Fibroblast of the aortic adventitia (primary cell): ENCODE measurements around the gene SMIM1. TPM values are rescaled to one million over a fixed set of nuclear protein-coding genes. Genes with fewer than 3 reads are reported as not detected.

Source experiments
- DNase-seq: peaks from one replicate; pipeline ENCODE4 v3.0.0-alpha.2; 2010; ENCODE audit warnings: low read depth
- H3K4me3 ChIP-seq: 2 replicates; pipeline ENCODE4 v1.5.1; 2011; ENCODE audit warnings: low read depth, mild to moderate bottlenecking, control low read depth, low read length, moderate library complexity
- total RNA-seq: library from RNA; depleted of rRNA; stranded (reverse); fragments of >200 nt; gene quantifications from 2 replicates; pipeline ENCODE4 v1.2.3, GENCODE V29; 2012; ENCODE audit warnings: low replicate concordance
- TF ChIP-seq, protein P1 (sequence below): IDR thresholded peaks from 2 replicates; pipeline ENCODE4 v1.5.1; 2011; ENCODE audit warnings: mild to moderate bottlenecking, low read length, control low read depth, inconsistent platforms; ENCODE audit not compliant: insufficient read depth

SMIM1 gene
- total RNA-seq, 1 donor, result not detected

DNA sequence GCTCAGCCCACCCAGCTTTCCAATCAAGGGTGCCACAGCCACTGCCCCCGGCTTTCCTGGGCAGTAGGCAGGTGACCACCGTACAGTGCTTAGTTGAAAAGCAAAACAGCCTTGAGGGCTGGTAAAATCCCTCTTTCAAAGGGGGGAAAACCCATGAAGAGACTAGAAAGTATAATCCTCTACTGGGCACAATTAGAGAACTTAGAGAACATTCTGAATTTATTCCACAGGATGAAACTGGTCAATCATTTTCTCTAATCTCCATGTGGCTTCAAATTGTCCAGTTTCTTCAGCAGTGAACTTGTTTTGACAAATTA lies 39.0 kb downstream of the SMIM1 start:
- no peak for DNase-seq
- TF ChIP-seq, protein P1, sequence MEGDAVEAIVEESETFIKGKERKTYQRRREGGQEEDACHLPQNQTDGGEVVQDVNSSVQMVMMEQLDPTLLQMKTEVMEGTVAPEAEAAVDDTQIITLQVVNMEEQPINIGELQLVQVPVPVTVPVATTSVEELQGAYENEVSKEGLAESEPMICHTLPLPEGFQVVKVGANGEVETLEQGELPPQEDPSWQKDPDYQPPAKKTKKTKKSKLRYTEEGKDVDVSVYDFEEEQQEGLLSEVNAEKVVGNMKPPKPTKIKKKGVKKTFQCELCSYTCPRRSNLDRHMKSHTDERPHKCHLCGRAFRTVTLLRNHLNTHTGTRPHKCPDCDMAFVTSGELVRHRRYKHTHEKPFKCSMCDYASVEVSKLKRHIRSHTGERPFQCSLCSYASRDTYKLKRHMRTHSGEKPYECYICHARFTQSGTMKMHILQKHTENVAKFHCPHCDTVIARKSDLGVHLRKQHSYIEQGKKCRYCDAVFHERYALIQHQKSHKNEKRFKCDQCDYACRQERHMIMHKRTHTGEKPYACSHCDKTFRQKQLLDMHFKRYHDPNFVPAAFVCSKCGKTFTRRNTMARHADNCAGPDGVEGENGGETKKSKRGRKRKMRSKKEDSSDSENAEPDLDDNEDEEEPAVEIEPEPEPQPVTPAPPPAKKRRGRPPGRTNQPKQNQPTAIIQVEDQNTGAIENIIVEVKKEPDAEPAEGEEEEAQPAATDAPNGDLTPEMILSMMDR, result no peak
- no peak overlapping the region for H3K4me3 ChIP-seq

DNA sequence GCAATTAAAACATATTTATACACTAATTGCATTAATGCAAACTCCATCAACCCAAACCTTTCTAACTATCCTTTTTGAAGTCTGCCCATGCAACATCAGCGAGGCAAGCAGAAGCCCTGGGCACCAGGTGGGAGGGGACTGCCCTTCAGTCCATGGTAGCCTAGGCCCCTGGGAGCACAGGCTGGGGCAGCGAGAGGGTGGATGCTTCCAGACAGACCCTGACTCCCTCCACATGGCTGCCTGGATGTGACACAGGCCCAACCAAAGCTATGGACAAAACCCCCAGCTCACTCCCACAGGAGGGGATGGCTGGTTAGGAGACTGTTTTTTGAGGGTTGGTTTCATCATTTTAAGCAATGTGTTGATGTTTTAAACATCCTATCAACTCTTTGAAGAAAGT lies 41.5 kb downstream of the SMIM1 start:
- DNase-seq, result no peak
- TF ChIP-seq, protein P1, result no peak
- no peak overlapping the region for H3K4me3 ChIP-seq

DNA sequence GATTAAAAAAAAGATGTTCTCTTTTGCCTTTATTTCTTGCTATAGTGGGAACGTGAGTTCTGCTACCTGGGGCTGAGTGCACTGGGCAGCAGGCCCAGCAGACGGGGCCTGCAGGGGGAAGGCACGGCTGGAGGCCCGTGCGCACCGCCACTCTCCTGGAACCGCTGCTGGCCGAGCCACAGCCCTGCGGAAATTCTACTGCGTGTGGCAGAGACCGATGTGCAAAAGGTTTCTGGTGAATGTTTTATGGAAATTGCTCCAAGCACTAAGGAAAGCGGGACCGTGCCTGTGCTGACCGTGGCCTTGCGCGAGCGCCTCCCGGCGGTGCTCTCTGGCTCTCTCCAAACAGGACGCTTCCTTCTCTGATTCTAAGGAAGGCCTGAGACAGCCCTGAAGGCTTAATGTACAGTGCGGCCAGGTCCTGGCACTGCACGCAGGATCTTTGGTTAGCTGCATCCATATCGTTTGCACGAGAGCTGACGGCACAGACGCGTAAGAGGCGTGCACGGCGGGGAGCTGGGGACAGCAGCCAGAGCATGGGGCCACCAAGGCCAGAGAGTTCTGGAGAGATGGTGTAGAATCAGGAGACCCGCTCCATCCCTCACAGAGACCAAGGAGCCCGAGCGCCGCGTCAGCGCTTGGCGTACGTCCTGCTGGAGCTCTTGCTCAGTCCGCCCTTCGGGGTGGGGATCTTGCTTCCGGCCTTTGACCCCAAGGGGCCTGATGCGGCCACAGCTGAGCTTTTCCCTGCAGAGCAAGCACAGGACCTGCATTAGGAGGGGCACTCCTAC lies 42.4 kb downstream of the SMIM1 start:
- H3K4me3 ChIP-seq, result no peak overlapping the region
- DNase-seq, result no peak
- TF ChIP-seq, protein P1, result no peak

DNA sequence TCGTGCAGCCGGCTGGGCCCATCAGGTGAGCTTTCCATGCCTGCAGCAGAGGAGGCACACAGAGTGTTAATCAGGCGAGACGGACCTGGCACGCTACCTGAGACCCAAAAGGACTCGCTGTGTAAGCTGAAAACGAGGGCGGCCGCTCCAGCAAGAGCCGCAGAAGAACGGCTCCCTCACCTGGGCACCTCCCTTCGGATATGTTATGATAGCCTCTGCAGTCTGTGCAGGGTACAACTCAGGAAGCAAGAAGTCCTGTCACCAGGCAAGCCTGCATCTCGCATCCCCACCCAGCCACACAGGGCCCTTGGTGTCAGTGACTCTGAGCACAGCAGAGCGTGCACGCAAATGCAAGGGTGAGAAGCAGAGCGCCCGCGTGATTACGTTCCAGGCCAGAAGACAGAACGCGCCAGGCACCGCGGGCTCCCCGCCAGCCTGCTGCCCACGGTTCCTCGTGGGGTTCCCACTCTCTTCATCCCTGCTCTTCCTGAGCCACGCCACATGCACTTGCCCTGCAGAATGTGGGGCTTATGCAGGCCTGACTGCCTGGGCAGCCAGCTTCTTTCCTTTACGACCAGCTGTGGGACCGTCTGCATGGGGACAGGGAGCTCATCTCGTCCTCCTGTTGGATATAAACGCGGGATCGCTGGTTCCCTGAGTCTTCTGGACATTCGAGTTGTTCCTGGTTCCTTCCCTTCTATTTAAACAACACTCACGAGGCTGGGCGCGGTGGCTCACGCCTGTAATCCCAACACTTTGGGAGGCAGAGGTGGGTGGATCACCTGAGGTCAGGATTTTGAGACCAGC lies 44.0 kb downstream of the SMIM1 start:
- DNase-seq, result no peak
- TF ChIP-seq, protein P1, result no peak
- no peak overlapping the region for H3K4me3 ChIP-seq

DNA sequence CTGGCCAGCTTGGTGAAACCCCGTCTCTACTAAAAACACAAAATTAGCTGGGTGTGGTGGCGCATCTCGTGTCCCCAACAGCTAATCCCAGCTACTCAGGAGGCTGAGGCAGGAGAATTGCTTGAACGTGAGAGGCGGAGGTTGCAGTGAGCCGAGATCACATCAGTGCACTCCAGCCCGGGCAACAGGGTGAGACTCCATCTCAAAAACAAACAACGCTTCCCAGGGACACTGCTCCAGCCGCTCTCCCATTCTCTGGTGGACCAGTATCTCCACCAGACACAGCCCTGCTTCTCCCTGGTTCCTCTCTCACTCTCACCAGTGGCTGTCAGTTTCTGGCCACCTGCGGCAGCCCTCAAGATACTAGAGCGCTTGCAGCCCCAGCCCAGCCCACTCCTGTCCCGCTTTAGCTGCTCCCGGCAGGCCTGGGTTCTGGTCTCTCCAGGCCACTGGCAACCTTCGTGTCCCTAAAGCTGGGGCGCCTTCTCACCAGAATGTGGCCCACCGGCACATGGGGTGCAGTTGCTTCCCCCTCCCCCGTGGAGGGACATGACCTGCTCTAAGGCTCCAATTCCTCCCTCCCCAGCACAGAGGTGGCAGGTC lies 44.7 kb downstream of the SMIM1 start:
- no peak for DNase-seq
- TF ChIP-seq, protein P1, result no peak
- H3K4me3 ChIP-seq, result no peak overlapping the region

DNA sequence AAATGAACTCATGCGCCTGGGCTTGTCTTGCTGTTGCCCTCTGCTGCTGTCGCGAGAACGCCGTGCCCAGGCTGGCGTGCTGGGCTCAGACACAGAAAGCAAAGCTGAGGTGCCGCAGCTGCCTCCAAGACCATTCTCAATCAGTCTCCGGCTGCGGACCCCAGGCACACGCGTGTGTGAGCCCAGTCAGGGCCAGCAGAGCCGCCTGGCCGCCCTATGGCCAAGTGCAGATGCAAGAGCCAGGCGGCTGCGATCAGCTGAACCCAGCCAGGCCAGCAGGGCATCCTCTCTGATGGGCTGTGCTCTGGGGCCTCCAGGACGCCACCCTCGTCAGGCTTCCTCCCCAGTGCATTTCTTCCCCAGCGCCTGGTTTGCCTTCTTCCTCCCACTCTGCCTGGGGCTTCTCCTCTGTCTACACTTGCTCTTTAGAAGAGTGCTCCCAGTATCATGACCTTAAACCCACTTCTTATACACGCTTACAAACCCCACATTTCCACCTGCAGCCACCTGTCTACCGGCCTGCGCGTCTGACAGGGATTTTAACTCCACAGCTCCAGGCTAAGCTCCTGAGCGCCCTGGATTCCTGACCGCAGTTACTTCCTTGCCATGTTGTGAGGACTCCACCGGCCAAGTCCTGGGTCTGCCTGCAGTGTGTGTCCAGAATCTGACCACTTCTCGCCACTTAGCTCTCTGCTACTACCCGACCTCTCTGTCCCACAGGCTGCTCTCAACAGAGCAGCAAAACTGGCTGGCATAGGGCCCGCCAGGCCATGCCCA lies 45.5 kb downstream of the SMIM1 start:
- TF ChIP-seq, protein P1, result no peak
- H3K4me3 ChIP-seq, result no peak overlapping the region
- DNase-seq, result no peak
